CD4-positive, alpha-beta T cell treated with Interleukin-6 for 4 hours (primary cell): Measurements from ENCODE around the gene EFCAB13.
"Not testable (repeated sequence)": the region's sequence is repeated elsewhere in the genome, so short reads cannot be mapped to it uniquely, and the experiment has no call there.

Experiments used
- DNase-seq: peaks from one replicate; pipeline ENCODE4 v3.0.0-alpha.2; 2020; ENCODE audit warnings: mixed read lengths

EFCAB13 gene

DNA sequence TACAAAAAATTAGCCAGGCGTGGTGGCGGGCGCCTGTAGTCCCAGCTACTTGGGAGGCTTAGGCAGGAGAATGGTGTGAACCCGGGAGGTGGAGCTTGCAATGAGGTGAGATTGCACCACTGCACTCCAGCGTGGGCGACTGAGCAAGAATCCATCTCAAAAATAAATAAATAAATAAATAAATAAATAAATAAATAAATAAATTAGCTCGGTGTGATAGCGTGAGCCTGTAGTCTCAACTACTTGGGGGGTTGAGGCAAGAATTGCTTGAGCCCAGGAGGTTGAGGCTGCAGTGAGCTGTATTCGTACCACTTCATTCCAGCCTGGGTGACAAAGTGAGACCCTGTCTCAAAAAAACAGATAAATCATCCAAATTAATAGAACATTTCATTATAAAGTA lies 108.5 kb downstream of the EFCAB13 start:
- not testable (repeated sequence) for DNase-seq

DNA sequence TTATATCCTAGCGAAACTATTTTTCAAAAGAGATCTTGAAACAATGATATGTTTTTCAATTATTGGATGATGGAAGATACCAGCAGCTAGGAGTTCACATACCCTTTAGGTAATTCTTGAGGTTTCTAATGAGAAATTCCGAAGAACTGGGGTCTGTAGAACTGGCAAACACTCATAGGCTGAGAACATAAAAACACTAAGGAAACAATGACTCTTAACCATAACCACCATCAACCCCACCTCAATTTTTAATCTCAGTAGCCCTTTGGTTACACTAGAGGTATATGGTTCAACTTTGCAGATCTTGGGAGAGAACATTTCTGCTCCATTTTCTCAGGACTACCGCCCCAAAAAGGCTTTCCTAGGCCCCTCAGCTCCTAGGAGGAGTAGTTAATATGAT lies 141.4 kb downstream of the EFCAB13 start:
- DNase-seq = no peak

DNA sequence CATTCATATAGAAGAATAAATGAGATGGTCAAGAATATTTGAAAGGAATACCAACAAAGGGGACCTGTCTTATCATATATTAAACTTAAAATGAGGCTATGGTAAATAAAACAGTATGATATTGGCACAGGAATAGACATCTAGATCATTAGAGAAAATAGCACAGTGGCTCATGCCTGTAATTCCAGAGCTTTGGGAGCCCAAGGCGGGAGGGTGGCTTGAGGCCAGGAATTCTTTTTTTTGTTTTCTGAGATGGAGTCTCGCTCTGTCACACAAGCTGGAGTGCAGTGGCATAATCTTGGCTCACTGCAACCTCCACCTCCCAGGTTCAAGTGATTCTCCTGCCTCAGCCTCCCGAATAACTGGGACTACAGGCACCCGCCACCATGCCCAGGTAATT lies 143.2 kb downstream of the EFCAB13 start:
- DNase-seq = not testable (repeated sequence)

DNA sequence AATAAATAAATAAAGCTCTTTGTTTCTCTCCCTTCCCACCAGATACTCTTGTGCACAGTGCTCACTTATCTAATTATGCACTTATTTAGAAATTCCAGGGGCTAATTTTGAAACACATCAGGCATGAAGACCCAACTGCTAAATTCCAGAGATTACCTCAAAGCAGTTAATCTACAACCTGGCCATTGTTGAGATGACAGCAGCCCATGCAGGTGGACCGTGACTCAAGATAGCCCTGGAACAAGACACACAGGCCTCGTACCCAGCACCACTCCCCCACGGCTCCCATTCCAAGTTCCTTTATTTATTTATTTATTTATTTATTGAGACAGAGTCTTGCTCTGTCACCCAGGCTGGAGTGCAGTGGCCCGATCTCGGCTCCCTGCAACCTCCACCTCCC lies 147.1 kb downstream of the EFCAB13 start:
- DNase-seq = no peak

DNA sequence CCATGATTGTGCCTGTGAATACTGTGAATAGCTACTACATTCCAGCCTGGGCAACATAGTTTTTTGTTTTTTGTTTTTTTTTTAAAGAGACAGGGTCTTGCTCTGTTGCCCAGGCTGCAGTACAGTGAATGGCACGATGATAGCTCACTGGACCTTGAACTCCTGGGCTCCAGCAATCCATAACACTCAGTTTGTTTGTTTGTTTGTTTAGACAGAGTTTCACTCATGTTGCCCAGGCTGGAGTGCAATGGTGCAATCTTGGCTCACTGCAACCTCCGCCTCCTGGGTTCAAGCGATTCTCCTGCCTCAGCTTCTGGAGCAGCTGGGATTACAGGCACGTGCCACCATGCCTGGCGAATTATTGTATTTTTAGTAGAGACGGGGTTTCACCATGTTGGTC lies 148.3 kb downstream of the EFCAB13 start:
- DNase-seq = not testable (repeated sequence)
